ENCODE measurements around the gene SRCAP. TPM values are rescaled to one million over a fixed set of nuclear protein-coding genes. Genes with fewer than 3 reads are reported as not detected.

SRCAP gene
- total RNA-seq, 1 experiment from 2014 or later = 116 TPM

GRCh38 chr16:30778549-30779244 lies 79.7 kb downstream of the SRCAP start:
- Histone ChIP-seq H3F3A (ENCODE audit: insufficient read depth, low read depth) (peaks cover 43% of the 10 kb centered on the region; the same call in 1 of the 2 replicates), H2AFZ (no peak overlapping the region), H3K4me2 (no peak overlapping the region), H3K9me2 (ENCODE audit: insufficient read depth) (no peaks in the 10 kb centered on the region), H3K4me1 (replicated peaks; ENCODE audit: insufficient read depth) (peaks cover 8% of the 10 kb centered on the region; the same call in 1 of the 2 replicates), H3K27ac (no peak overlapping the region), H3K4me3 (no peak overlapping the region), H4K20me1 (ENCODE audit: insufficient read depth) (no peaks in the 10 kb centered on the region), H3K79me2 (ENCODE audit: low read depth) (peaks cover 3% of the 10 kb centered on the region), H3K9me3 (ENCODE audit: insufficient read depth, low read depth) (no peaks in the 10 kb centered on the region), H3K36me3 (ENCODE audit: low read depth) (no peaks in the 10 kb centered on the region), H3K27me3 (ENCODE audit: insufficient read depth, low read depth) (no peaks in the 10 kb centered on the region)
- POLR2A ChIA-PET (ENCODE audit: unreplicated experiment) = interaction anchor here (0.7 kb wide), 1 partner anchor 39 kb away, joined by 4 read pairs; no protein-coding TSS in a partner anchor
- intact Hi-C loops (cut with micrococcal nuclease; ENCODE audit: unreplicated experiment) = loop anchor here (5.0 kb wide), 2 partner anchors 34 to 36 kb away; a partner anchor contains a TSS
- CTCF ChIA-PET = interaction anchor here (0.6 to 1.3 kb wide), 3 partner anchors 10 to 35 kb away, joined by 3 read pairs; no protein-coding TSS in a partner anchor
- BruUV-seq (replicated peaks) = no TSS peak
- DNase-seq = no peak
- TF ChIP-seq, protein P1, sequence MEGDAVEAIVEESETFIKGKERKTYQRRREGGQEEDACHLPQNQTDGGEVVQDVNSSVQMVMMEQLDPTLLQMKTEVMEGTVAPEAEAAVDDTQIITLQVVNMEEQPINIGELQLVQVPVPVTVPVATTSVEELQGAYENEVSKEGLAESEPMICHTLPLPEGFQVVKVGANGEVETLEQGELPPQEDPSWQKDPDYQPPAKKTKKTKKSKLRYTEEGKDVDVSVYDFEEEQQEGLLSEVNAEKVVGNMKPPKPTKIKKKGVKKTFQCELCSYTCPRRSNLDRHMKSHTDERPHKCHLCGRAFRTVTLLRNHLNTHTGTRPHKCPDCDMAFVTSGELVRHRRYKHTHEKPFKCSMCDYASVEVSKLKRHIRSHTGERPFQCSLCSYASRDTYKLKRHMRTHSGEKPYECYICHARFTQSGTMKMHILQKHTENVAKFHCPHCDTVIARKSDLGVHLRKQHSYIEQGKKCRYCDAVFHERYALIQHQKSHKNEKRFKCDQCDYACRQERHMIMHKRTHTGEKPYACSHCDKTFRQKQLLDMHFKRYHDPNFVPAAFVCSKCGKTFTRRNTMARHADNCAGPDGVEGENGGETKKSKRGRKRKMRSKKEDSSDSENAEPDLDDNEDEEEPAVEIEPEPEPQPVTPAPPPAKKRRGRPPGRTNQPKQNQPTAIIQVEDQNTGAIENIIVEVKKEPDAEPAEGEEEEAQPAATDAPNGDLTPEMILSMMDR (conservative IDR thresholded peaks at IDR 0.05) = no peak
- TF ChIP-seq EZH2 (IDR thresholded peaks at IDR 0.05; ENCODE audit: low read depth) = no peak

GRCh38 chr16:30779596-30779995 lies 80.6 kb downstream of the SRCAP start:
- H3K27me3 ChIP-seq (ENCODE audit: insufficient read depth, low read depth) = no peaks in the 10 kb centered on the region
- no peak overlapping the region for H3K4me3 ChIP-seq
- no peaks in the 10 kb centered on the region for H3K9me2 ChIP-seq (ENCODE audit: insufficient read depth)
- ChIA-PET CTCF (interaction anchor here (1.3 kb wide), 1 partner anchor 27 kb away, joined by 3 read pairs; no protein-coding TSS in a partner anchor), POLR2A (ENCODE audit: unreplicated experiment) (no interaction called here)
- TF ChIP-seq, protein P1 (conservative IDR thresholded peaks at IDR 0.05) = no peak
- TF ChIP-seq EZH2 (IDR thresholded peaks at IDR 0.05; ENCODE audit: low read depth) = no peak
- intact Hi-C loops (cut with micrococcal nuclease; ENCODE audit: unreplicated experiment) = loop anchor here (5.0 kb wide), 2 partner anchors 33 to 37 kb away; a partner anchor contains a TSS
- H3K4me2 ChIP-seq = no peak overlapping the region
- peaks cover 35% of the 10 kb centered on the region; the same call in 1 of the 2 replicates for H3F3A ChIP-seq (ENCODE audit: insufficient read depth, low read depth)
- no peaks in the 10 kb centered on the region for H3K36me3 ChIP-seq (ENCODE audit: low read depth)
- no peak overlapping the region for H2AFZ ChIP-seq
- H3K27ac ChIP-seq = no peak overlapping the region
- BruUV-seq (replicated peaks) = no TSS peak
- no peak for DNase-seq
- H3K9me3 ChIP-seq (ENCODE audit: insufficient read depth, low read depth) = no peaks in the 10 kb centered on the region
- H4K20me1 ChIP-seq (ENCODE audit: insufficient read depth) = no peaks in the 10 kb centered on the region
- peaks cover 3% of the 10 kb centered on the region for H3K79me2 ChIP-seq (ENCODE audit: low read depth)
- peaks cover 8% of the 10 kb centered on the region; the same call in 1 of the 2 replicates for H3K4me1 ChIP-seq (replicated peaks; ENCODE audit: insufficient read depth)

- intact Hi-C loops (cut with micrococcal nuclease; ENCODE audit: unreplicated experiment) = no loop called here
- H3K4me2 ChIP-seq = no peak overlapping the region
- POLR2A ChIA-PET (ENCODE audit: unreplicated experiment) = interaction anchor here (0.6 kb wide), 1 partner anchor 16 kb away, joined by 5 read pairs; no protein-coding TSS in a partner anchor
- H3K27ac ChIP-seq = no peak overlapping the region
- TF ChIP-seq, protein P1 (conservative IDR thresholded peaks at IDR 0.05) = no peak
- no peak for TF ChIP-seq EZH2 (IDR thresholded peaks at IDR 0.05; ENCODE audit: low read depth)
- H2AFZ ChIP-seq = no peak overlapping the region
- CTCF ChIA-PET = no interaction called here
- H3K79me2 ChIP-seq (ENCODE audit: low read depth) = peaks cover 3% of the 10 kb centered on the region
- no peak overlapping the region for H3K4me3 ChIP-seq
- no peaks in the 10 kb centered on the region for H3K9me3 ChIP-seq (ENCODE audit: insufficient read depth, low read depth)
- no peaks in the 10 kb centered on the region for H3K27me3 ChIP-seq (ENCODE audit: insufficient read depth, low read depth)
- DNase-seq = no peak
- H4K20me1 ChIP-seq (ENCODE audit: insufficient read depth) = no peaks in the 10 kb centered on the region
- no TSS peak for BruUV-seq (replicated peaks)
- H3F3A ChIP-seq (ENCODE audit: insufficient read depth, low read depth) = peaks cover 31% of the 10 kb centered on the region; the same call in 1 of the 2 replicates
- H3K9me2 ChIP-seq (ENCODE audit: insufficient read depth) = no peaks in the 10 kb centered on the region
- H3K36me3 ChIP-seq (ENCODE audit: low read depth) = no peaks in the 10 kb centered on the region
- peaks cover 8% of the 10 kb centered on the region; the same call in 1 of the 2 replicates for H3K4me1 ChIP-seq (replicated peaks; ENCODE audit: insufficient read depth)
Measured at GRCh38 chr16:30780021-30780420, 81.0 kb downstream of the SRCAP start.

Data from PC-9 (cell line).